ENCODE data around the gene ASF1A. TPM values are rescaled to one million over a fixed set of nuclear protein-coding genes. Genes with fewer than 3 reads are reported as not detected.

The ASF1A gene
- total and polyA plus RNA-seq, 2 of the 13 experiments (the other 11 are each of a cell fraction or from before 2014, with no cell fraction given) = 14.5 to 49.9 TPM

- TF ChIP-seq AFF4 (CRISPR knock-in tag; IDR thresholded peaks at IDR 0.05) = no peak
- TF ChIP-seq ZNF264 (CRISPR knock-in tag; IDR thresholded peaks at IDR 0.05) = no peak
- no peak for TF ChIP-seq KDM5A (IDR thresholded peaks at IDR 0.05; ENCODE audit: borderline replicate concordance, low read length)
- TF ChIP-seq YEATS2 (CRISPR knock-in tag; IDR thresholded peaks at IDR 0.05; ENCODE audit: borderline replicate concordance) = no peak
- no peak for TF ChIP-seq GTF2F1 (IDR thresholded peaks at IDR 0.05; ENCODE audit: low read length)
- TF ChIP-seq HNF1A (IDR thresholded peaks at IDR 0.05; ENCODE audit: low read depth) = no peak
- TF ChIP-seq HNF1A (CRISPR knock-in tag; IDR thresholded peaks at IDR 0.05; ENCODE audit: borderline replicate concordance) = no peak
- no peak for TF ChIP-seq HMGXB4 (CRISPR knock-in tag; IDR thresholded peaks at IDR 0.05; ENCODE audit: borderline replicate concordance in 1 of 2, low read depth in 1 of 2)
These were observed 11.5 kb upstream of the ASF1A start (continued) for GRCh38 chr6:118882314-118882905.
